ENCODE results near the gene ADAD2.
"Not testable (repeated sequence)": the region's sequence is repeated elsewhere in the genome, so short reads cannot be mapped to it uniquely, and the experiment has no call there.

Gene ADAD2

GRCh38 chr16:84196727-84197394 is 5.9 kb downstream of the ADAD2 start:
- DNase-seq: no peak

DNA sequence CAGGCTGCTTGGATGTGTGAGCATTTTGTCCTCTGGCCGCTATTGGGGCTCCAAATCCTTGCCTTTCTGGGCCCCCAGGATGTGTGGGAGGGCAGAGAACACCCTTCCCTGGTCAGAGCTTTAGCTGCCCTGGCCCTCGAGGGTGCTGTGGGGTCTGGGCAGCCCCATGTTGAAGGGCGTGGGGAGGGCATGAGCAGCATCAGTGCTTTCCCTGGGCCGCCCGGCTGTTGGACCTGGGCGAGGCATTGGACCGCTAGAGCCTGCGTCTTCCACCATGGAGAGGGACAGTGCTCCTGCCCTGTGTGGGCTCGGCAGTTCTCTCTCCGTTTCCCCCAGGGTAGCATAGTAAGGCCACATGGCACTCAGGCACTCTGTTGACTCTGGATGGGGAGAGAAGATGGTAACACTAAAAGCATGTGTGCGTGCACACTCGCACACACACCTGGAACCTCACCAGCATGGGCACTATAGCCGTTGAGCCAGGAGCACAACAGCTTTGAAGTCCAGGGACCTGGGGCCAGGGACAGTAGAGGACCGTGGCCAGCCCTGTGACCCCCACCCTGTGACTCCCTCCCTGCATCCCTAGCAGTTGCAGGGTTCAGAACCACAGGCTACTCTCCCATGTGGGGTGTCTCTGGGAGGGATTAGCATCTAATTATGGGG is 6.6 kb downstream of the ADAD2 start:
- DNase-seq: no peak

DNA sequence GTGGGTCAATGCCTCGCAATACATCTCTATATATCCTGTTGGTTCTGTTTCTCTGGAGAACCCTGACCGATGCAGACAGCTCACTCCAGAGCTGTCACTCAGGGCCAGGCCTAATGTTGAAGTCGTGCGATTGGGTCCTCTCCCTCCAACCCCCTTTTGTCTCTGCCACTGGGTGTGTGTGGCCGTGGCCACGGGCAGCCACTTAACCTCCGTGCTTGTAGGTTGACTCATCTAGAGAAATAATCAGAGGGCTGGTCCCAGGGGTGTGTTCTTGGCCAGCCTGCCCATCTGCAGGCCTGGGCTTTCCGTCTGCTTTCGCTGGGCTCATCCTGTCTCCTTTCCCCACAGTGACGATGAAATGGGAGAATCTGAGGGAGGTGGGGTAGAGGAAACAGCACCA is 7.4 kb downstream of the ADAD2 start:
- no peak for DNase-seq

- DNase-seq: no peak
Measured at GRCh38 chr16:84199097-84199496, 8.1 kb downstream of the ADAD2 start.

DNA sequence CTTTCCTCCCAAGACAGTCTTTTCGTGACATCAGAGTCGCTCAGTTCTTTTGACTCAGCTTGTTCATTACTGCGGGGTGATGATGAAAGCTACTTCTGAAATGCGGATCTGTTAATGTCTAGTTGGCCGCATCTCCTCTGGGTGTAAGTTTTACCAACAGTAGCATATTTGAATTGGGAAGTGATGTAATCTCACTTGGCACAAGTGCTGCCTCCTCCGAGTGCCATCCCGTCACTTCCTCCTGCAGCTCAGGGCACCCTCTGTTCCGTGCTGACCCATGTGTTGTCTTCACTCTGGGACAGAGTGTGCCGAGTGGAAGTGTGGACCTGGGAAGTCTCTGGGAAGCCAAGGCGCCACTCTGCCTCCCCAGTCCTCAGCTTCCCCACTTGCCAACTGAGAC is 8.9 kb downstream of the ADAD2 start:
- DNase-seq: no peak

DNA sequence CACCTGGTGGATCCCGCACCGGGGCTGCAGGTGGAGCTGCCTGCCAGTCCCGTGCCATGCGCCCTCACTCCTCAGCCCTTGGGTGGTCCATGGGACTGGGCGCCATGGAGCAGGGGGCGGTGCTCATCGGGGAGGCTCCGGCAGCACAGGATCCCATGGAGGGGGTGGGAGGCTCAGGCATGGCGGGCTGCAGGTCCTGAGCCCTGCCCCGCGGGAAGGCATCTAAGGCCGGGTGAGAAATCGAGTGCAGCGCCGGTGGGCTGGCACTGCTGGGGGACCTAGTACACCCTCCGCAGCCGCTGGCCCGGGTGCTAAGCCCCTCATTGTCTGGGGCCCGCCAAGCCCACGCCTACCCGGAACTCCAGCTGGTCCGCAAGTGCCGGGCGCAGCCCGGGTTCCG is 13.6 kb downstream of the ADAD2 start:
- DNase-seq: not testable (repeated sequence)

DNA sequence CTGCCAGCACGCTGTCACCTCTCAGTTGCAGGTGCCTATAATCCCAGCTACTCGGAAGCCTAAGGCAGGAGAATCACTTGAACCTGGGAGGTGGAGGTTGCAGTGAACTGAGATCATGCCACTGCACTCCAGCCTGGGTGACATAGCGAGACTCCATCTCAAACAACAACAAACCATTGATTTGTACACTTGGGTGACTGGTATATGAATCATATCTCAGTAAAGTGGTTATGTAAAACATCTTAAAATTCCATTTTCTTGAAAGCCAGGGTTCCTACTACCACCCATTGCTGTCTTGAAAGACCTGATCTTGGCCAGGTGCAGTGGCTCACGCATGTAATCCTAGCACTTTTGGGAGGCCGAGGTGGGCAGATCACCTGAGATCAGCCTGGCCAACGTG is 14.2 kb downstream of the ADAD2 start:
- not testable (repeated sequence) for DNase-seq

DNA sequence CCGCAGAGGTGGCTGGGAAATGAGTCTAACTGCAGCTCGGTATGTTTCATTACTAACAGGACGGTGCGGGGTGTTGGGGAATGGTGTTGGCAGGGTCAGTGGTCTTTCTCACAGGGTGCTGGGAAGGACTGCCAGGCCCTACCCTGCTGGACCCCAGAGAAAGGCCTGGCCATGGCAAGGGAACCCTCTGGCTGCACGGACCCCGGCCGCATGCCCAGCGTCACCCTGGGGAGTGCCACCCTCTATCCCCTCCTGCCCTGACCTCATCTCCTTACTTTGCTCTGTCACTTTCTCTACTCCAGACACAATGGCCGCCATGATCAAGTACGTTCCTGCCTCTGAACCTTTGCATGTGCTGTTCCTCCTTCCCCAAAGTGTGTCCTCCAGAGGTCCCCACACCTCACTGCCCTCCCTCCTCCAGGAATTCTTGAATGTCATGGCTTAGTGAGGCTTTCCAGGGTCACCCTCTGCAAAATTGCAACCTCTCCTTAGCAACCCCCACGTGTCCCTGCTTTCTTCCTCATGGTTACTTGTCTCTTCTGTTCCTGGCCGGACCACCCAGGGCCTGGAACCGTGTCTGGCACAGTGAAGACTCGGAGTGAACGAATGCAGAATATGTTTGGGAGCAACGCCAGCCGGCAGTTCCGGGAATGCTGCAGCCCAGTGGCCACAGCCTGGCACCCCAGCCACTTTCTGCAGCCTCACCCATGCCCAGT is 15.2 kb downstream of the ADAD2 start:
- DNase-seq: no peak

DNA sequence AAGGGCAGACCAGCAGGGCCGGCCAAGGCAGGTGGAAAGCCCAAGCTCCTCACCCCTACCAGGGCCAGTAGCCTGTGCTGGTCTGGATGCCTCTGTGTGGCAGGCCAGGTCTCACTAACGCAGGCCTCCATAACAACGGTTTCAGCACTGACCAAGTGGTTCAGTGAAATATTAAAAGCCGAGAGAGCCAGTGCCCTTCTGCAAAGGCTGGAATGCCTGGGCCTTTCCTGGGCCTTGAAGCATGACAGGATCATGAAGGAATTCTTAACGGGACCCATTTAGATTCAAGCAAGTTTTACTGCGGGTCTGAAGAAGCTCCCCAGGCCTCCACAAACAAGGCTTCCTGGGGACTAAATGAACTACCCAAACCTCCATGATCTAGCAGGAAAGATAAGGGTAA is 16.3 kb downstream of the ADAD2 start:
- DNase-seq: no peak

GRCh38 chr16:84207879-84208278 is 16.9 kb downstream of the ADAD2 start:
- DNase-seq: no peak

- DNase-seq: no peak
Measured at GRCh38 chr16:84209989-84210388, 19.0 kb downstream of the ADAD2 start.

DNA sequence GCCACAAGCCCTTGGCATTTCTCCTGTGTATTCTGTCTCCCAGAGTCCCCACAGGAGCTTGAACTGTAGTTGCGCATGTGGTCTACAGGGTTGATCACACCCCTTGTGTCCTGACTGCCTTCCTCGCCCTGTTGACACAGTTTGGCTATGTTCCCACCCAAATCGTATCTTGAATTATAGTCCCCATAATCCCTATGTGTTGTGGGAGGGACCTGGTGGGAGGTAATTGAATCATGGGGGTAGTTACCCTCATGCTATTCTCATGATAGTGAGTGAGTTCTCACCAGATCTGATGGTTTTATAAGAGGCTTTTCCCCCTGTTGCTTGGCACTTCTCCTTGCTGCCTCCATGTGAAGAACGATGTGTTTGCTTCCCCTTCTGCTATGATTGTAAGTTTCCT is 21.2 kb downstream of the ADAD2 start:
- DNase-seq: no peak

DNA sequence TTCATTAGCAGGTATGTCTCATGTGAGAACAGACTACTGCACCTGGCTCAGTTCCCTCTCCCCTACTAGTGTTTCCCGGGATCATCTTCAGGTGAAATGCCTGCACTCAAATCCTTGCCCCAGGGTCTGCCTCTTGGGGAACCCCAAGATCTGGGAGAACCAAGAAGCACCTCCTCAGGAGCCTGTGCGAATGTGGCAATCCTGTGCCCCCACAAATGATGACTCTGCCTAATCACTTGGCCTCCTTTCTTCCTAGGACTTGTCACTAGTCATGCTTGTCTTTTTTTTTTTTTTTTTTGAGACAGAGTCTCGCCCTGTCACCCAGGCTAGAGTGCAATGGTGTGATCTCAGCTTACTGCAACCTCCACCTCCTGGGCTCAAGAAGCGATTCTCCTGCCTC is 21.7 kb downstream of the ADAD2 start:
- no peak for DNase-seq

DNA sequence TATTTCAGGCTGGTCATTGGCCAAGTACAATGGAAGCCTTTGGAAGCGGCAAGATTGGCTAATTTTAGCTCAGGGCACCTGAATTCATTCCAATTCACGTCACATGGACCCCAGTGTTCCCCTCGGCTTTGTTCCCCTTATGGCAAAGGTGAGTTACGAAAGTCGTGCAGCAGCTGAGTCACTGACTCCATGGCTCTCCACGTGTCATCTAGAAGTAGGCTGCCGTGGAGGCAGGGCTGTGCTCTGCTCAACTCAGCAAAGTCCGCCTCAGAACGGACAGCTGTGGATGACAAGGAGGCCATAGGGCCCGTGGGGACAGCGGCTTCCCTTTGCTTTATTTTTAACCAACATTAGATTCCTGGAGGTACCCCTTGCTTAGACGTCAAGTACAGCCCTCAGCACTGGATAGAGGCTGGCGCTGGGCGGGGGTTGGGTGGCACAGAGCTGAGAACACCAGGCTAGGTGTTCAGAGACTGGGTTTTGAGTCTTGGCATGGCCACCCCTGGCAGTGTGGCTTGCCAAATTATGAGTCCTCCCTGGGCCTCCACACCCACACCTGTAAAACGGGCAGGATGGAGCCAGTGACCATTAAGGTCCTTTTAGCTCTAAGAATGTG is 23.6 kb downstream of the ADAD2 start:
- no peak for DNase-seq

GRCh38 chr16:84215531-84215930 is 24.6 kb downstream of the ADAD2 start:
- DNase-seq: no peak

- DNase-seq: not testable (repeated sequence)
Measured at GRCh38 chr16:84216144-84216543, 25.2 kb downstream of the ADAD2 start.

DNA sequence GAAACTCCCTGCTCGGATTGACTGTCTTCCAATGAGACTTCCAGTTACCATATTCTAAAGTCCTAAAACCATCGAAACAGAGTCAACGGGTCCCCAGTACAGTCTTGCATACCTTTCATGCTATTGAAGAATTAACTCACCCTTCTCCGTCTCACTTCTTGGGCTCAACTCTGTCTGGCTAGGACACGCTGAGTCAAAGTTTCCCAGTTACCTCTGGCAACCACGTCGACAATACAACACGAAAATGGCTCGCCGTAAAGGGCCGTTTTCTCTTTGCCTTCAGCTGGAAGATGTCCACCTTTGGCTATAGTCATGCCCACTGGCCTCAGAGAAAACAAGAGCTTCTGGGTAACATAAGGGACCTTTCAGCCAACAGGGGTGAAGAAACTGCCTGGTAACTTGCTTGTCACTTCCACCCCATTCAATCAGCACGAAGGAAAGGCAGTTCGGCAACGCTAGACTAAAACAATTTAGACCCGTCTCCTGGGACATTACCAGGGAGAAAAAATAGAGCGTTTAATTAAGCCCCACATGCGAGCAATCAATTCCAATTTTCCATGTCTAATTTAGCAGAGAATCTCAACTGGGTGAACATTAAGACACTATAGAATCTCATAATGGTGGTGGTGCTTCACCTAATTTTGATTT is 27.3 kb downstream of the ADAD2 start:
- no peak for DNase-seq

GRCh38 chr16:84218956-84219355 is 28.0 kb downstream of the ADAD2 start:
- no peak for DNase-seq

DNA sequence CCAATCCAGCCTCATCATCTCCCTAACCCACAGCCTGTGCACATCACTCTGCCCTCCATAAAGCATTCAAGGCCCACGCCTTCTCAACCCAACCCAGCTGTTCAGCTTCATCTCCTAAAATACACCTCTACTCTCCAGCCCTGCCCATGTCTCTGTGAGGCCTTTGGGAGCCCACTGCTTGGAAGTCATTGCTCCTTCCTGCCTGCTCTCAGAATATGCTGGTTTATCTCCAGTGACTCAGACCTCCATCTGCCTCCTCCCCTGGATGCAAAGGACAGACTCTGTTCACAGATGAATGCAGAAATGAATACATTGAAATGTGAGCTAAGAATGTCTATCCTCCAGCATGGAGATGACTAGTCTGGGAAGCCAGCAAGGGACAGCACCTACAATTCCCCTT is 29.9 kb downstream of the ADAD2 start:
- DNase-seq: no peak

- DNase-seq: no peak
Measured at GRCh38 chr16:84223456-84223855, 32.5 kb downstream of the ADAD2 start.

DNA sequence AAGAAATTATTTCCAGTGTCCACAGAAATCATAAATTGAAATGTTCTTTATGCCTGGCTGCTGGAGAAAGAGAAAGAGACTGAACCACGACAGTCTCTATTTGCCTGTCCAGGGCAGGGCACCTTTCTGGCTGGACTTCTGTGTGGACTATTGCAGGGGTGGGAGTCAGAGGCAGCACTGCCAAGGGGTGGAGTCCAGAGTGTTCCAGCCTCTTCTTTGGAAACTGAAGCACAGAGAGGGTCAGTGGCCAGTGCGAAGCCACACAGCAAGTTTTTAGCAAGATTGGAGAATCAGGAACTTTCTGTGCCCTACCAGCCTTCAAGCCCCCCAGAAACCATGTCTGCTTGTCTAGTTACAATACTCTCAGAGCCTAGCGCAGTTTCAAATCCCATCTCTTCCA is 33.6 kb downstream of the ADAD2 start:
- DNase-seq: no peak

DNA sequence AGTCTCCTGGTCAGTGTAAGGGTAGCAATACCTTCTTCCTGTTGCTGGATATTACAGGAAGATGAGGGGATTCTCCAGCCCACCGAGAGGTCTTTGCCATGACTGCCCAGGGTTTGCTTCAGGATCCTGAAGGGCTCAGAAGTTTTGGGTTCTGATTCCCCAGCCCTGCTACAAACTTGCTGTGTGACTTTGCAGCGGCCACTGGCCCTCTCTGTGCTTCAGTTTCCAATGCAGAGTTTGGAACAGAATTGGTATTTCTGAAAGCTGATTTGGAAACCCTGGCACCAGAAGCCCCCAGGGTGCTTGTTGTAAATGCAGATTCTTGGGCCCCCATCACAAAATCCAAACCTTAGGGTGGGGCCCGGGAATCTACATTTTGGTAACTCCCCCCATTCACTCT is 34.2 kb downstream of the ADAD2 start:
- no peak for DNase-seq

GRCh38 chr16:84225571-84225970 is 34.6 kb downstream of the ADAD2 start:
- no peak for DNase-seq
